Activated CD4-positive, alpha-beta T cell treated with anti-CD3 and anti-CD28 coated beads, Interleukin-2, Interleukin-6, amounts not matched to agents 100 ng/mL and 50 ng/mL, durations not matched to agents 16 hours and 8 hours (primary cell): Measurements from ENCODE around the gene RAB33B.
"Not testable (repeated sequence)": the region's sequence is repeated elsewhere in the genome, so short reads cannot be mapped to it uniquely, and the experiment has no call there.

Source experiments
- DNase-seq: peaks from one replicate; pipeline ENCODE4 v3.0.0-alpha.2; 2020

RAB33B gene

GRCh38 chr4:139465922-139466321 is 12.0 kb downstream of the RAB33B start:
- DNase-seq = no peak

- DNase-seq = not testable (repeated sequence)
Measured at GRCh38 chr4:139468756-139469155, 14.8 kb downstream of the RAB33B start.

GRCh38 chr4:139469216-139469615 is 15.3 kb downstream of the RAB33B start:
- no peak for DNase-seq

- DNase-seq = no peak
Measured at GRCh38 chr4:139469869-139470268, 15.9 kb downstream of the RAB33B start.

GRCh38 chr4:139470295-139470694 is 16.4 kb downstream of the RAB33B start:
- DNase-seq = no peak

- DNase-seq = no peak
Measured at GRCh38 chr4:139470997-139471665, 17.2 kb downstream of the RAB33B start.

- DNase-seq = no peak
Measured at GRCh38 chr4:139472852-139473251, 18.9 kb downstream of the RAB33B start.

GRCh38 chr4:139476363-139476762 is 22.4 kb downstream of the RAB33B start:
- no peak for DNase-seq

- no peak for DNase-seq
Measured at GRCh38 chr4:139481465-139481864, 27.5 kb downstream of the RAB33B start.

- no peak for DNase-seq
Measured at GRCh38 chr4:139483000-139483399, 29.1 kb downstream of the RAB33B start.

GRCh38 chr4:139484783-139485311 is 30.9 kb downstream of the RAB33B start:
- no peak for DNase-seq

- DNase-seq = no peak
Measured at GRCh38 chr4:139488442-139488841, 34.5 kb downstream of the RAB33B start.

GRCh38 chr4:139489638-139490037 is 35.7 kb downstream of the RAB33B start:
- DNase-seq = no peak

GRCh38 chr4:139492429-139492828 is 38.5 kb downstream of the RAB33B start:
- DNase-seq = no peak

GRCh38 chr4:139493176-139493575 is 39.3 kb downstream of the RAB33B start:
- no peak for DNase-seq

- DNase-seq = no peak
Measured at GRCh38 chr4:139499186-139499585, 45.3 kb downstream of the RAB33B start.

GRCh38 chr4:139501117-139501516 is 47.2 kb downstream of the RAB33B start:
- no peak for DNase-seq

GRCh38 chr4:139501527-139501926 is 47.6 kb downstream of the RAB33B start:
- DNase-seq = no peak

GRCh38 chr4:139501927-139502899 is 48.3 kb downstream of the RAB33B start:
- DNase-seq = no peak

- DNase-seq = no peak
Measured at GRCh38 chr4:139503622-139504166, 49.8 kb downstream of the RAB33B start.

- no peak for DNase-seq
Measured at GRCh38 chr4:139506774-139507173, 52.9 kb downstream of the RAB33B start.

GRCh38 chr4:139508581-139509237 is 54.8 kb downstream of the RAB33B start:
- DNase-seq = no peak
